Skeletal muscle tissue (tissue), 4 donors: ENCODE results near the gene AP1G2. TPM values are rescaled to one million over a fixed set of nuclear protein-coding genes. Genes with fewer than 3 reads are reported as not detected.

Source experiments
- H3K27ac ChIP-seq: one replicate; pipeline ENCODE4 v1.7.0; 2013; ENCODE audit warnings: mild to moderate bottlenecking, low read depth, low read length, inconsistent platforms
- H3K27me3 ChIP-seq, 3 donors: one replicate each; pipeline ENCODE4 v1.7.0; 2013; ENCODE audit warnings: low read length in 3 of 3; ENCODE audit not compliant: control insufficient read depth in 3 of 3, insufficient read depth in 3 of 3
- H3K36me3 ChIP-seq, 3 donors: one replicate each; pipeline ENCODE4 v1.7.0; 2013; ENCODE audit warnings: low read length in 3 of 3; ENCODE audit not compliant: control insufficient read depth in 3 of 3, insufficient read depth in 3 of 3
- H3K4me1 ChIP-seq, 3 donors: one replicate each; pipeline ENCODE4 v1.7.0; 2013; ENCODE audit warnings: low read length in 3 of 3, mild to moderate bottlenecking in 3 of 3; ENCODE audit not compliant: control insufficient read depth in 3 of 3, insufficient read depth in 3 of 3
- H3K4me3 ChIP-seq, 3 donors: one replicate each; pipeline ENCODE4 v1.7.0; 2013; ENCODE audit warnings: low read length in 3 of 3
- H3K9ac ChIP-seq, 3 donors: one replicate each; pipeline ENCODE4 v1.7.0; 2013; ENCODE audit warnings: low read length in 3 of 3, mild to moderate bottlenecking in 3 of 3, moderate library complexity in 2 of 3, low read depth in 1 of 3
- H3K9me3 ChIP-seq, 3 donors: one replicate each; pipeline ENCODE4 v1.7.0; 2013; ENCODE audit warnings: low read length in 3 of 3; ENCODE audit not compliant: control insufficient read depth in 3 of 3
- total RNA-seq: library from RNA; depleted of rRNA; stranded (reverse); fragments of >200 nt; gene quantifications from one replicate; pipeline ENCODE4 v1.2.3, GENCODE V29; 2014
- donor health status: Osteomylitis.

The AP1G2 gene, protein sequence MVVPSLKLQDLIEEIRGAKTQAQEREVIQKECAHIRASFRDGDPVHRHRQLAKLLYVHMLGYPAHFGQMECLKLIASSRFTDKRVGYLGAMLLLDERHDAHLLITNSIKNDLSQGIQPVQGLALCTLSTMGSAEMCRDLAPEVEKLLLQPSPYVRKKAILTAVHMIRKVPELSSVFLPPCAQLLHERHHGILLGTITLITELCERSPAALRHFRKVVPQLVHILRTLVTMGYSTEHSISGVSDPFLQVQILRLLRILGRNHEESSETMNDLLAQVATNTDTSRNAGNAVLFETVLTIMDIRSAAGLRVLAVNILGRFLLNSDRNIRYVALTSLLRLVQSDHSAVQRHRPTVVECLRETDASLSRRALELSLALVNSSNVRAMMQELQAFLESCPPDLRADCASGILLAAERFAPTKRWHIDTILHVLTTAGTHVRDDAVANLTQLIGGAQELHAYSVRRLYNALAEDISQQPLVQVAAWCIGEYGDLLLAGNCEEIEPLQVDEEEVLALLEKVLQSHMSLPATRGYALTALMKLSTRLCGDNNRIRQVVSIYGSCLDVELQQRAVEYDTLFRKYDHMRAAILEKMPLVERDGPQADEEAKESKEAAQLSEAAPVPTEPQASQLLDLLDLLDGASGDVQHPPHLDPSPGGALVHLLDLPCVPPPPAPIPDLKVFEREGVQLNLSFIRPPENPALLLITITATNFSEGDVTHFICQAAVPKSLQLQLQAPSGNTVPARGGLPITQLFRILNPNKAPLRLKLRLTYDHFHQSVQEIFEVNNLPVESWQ
- 8.4 TPM for total RNA-seq

DNA sequence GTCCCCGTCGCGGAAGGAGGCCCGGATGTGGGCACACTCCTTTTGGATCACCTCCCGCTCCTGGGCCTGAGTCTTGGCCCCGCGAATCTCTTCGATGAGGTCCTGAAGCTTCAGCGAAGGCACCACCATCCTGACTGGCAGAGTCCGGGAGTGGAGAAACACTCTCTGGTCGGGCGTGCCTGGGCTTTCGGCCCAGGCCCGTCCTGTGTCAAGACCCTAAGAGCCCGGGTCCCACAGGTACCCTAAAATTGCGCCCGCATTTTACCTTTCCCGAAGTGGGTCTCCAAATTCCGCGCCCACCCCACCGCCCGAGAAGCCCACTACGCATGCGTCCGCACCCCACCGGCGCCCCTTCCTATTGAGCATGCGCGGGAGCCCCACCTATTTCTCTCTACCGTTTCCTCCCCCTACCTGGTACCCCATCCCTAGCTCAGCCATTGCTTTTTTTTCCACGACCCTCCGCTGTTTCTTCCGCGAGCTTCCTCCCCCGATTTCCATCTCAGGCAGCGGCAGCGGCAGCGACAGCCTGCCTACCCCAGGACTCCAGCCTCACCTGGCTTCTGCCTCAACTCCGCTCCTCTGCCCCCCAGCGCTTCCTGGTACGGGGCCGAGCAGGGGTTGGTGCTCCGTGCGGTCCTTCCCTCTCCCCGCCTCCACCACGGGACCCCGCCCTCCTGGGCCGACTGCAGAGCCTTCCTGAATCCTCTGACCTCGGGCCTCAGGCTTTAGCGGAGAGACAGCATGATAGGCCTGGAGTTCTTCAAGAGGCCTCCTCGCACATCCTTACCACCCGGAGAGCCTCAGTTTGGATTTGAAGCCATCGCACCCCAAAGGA is at the start of gene AP1G2:
Gene AP1G2 (minus strand): TSS at position 606 of the 835 bp plus-strand sequence. CDS start 477 bp downstream, at position 129.
- Histone ChIP-seq H3K9me3 (no peaks in the 10 kb centered on the region), H3K4me3 (peak within 1 kb of the TSS; percentile 82 to 85 (median 83)), H3K27ac (peak within 1 kb of the TSS; percentile 25), H3K9ac (peak within 1 kb of the TSS; percentile 76 to 78 (median 77)), H3K27me3 (peaks cover 8 to 17% (median 16%) of the 10 kb centered on the region in 3 donors), H3K4me1 (peaks cover 5 to 20% (median 10%) of the 10 kb centered on the region in 3 donors), H3K36me3 (peaks cover 0 to 4% (median 3%) of the 10 kb centered on the region in 3 donors)

DNA sequence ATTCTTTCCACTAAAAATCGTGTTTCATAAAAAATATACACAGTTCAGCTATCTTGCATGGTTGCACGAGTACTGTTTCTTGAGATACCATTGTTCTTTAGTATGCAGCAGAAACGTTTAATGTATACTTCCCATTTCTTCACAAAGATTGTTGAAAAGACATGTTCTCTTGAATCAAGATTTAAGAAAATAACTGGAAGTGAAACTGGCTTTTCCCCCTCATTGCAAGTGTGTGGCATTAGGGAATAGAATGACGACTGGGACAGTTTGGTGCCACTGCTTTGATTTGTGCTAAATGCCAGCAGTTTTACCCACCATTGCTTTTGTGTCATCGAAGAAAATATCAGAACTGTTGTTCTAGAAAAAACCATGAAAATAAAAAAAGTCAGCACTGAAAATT is 48.3 kb upstream of the AP1G2 start:
- Histone ChIP-seq H3K27ac (no peak overlapping the region), H3K9ac (no peak overlapping the region), H3K27me3 (peaks cover 2 to 4% (median 3%) of the 10 kb centered on the region in 3 donors)

DNA sequence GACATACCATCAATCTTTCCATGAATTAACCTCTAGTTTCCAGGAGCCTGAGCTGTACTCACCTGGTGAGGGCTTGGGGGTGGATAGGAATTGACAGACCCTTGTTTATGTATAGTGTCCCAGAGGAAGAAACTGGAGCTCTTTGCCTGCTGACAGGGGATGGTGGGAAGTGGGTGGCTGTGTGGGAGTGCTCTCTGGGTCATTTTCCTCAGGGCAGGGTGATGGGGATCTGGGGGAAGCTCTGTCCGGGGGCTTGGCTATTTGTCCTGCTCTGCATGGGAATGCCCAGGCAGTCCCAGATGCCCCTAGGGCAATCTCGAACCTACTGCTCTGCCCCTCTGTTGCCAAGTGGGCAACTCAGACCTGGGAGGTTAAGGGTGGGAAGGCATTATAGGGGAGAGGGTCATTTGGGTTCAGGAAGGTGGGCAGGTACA is 46.8 kb upstream of the AP1G2 start:
- Histone ChIP-seq H3K27ac (no peak overlapping the region), H3K9me3 (no peaks in the 10 kb centered on the region)

More for the DNA sequence above, 48.3 kb upstream of the AP1G2 start:
- no peaks in the 10 kb centered on the region for H3K36me3 ChIP-seq
- H3K4me1 ChIP-seq: no peaks in the 10 kb centered on the region
- H3K4me3 ChIP-seq: no peak overlapping the region
- no peaks in the 10 kb centered on the region for H3K9me3 ChIP-seq

DNA sequence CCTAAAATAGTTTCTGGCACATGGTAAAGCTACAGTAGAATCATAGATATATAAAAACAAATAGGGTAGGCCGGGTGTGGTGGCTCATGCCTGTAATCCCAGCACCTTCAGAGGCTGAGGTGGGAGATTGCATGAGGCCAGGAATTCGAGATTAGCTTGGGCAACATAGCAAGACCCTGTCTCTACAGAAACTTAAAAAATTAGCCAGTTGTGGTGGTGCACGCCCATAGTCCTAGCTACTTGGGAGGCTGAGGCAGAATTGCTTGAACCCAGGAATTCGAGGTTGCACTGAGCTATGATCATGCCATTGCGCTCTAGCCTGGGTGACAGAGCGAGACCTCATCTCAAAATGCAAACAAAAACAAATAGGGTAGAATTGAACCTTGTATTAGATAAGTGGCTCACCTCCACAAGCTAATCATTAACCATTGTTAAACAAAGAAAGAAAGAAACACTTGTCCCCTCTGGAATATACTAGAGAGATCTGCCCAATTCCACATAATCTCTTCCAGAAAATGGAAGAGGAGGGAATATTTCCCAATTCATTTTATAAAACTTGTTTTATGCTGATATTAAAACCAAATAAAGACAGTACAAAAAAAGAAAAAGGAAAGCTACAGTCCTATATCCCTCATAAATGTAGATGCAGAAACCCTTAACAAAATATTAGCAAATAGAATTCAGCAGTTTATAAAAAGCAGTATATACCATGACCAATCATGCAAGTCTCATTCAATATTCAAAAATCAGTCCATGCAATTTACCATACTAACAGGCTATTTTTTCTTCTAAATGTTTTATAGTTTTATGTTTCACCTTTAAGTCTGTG is 45.9 kb upstream of the AP1G2 start:
- Histone ChIP-seq H3K36me3 (no peaks in the 10 kb centered on the region), H3K4me1 (no peaks in the 10 kb centered on the region), H3K9me3 (no peaks in the 10 kb centered on the region), H3K27ac (no peak overlapping the region), H3K9ac (no peak overlapping the region), H3K4me3 (no peak overlapping the region), H3K27me3 (peaks cover 3 to 4% (median 3%) of the 10 kb centered on the region in 3 donors)

More for the DNA sequence above, 46.8 kb upstream of the AP1G2 start:
- H3K27me3 ChIP-seq: peaks cover 3 to 4% (median 3%) of the 10 kb centered on the region in 3 donors
- no peaks in the 10 kb centered on the region for H3K36me3 ChIP-seq
- no peak overlapping the region for H3K9ac ChIP-seq
- H3K4me1 ChIP-seq: no peaks in the 10 kb centered on the region
- H3K4me3 ChIP-seq: no peak overlapping the region

DNA sequence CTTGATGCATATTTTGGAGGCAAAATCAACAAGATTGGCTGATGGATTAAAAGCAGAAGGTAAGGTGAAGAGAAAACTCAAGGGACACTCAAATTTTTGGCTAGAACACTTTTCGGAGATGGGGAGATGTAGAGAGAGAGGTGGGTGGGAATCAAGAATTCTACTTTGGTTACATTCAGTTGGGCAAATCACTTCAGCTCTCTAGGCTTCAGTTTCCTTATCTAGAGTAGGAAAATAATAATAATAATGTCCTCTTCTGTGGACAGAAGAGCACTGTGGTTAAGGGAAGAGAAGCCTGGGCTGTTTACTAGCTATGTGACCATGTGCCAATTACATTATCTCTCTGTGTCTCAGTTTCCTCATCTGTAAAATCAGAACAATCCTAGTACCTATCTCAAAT is 45.2 kb upstream of the AP1G2 start:
- no peak overlapping the region for H3K27ac ChIP-seq
- no peak overlapping the region for H3K4me3 ChIP-seq
- H3K27me3 ChIP-seq: peaks cover 3 to 4% (median 3%) of the 10 kb centered on the region in 3 donors
- H3K36me3 ChIP-seq: no peaks in the 10 kb centered on the region
- H3K9ac ChIP-seq: no peak overlapping the region
- H3K4me1 ChIP-seq: no peaks in the 10 kb centered on the region
- H3K9me3 ChIP-seq: no peaks in the 10 kb centered on the region

DNA sequence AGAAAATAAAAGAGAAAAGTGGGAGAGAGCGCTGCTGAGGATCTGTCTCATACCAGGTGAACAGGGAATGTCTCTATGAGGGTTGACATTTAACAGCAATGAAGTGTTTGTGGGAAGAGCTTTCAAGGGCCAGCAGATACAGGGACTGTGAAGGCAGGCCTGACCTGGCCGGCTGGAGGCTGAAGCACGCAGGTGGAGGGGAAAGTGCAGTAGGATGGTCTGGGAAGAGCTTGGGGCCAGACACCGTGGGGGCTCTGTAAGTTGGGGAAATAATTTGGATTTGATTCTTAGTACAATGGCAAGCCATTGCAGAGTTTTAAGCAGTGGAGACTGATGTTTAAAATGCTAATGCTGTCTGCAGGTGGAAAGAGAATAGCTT is 44.8 kb upstream of the AP1G2 start:
- no peaks in the 10 kb centered on the region for H3K36me3 ChIP-seq
- H3K27ac ChIP-seq: no peak overlapping the region
- H3K4me3 ChIP-seq: no peak overlapping the region
- peaks cover 3 to 4% (median 3%) of the 10 kb centered on the region in 3 donors for H3K27me3 ChIP-seq
- no peaks in the 10 kb centered on the region for H3K4me1 ChIP-seq
- no peak overlapping the region for H3K9ac ChIP-seq
- H3K9me3 ChIP-seq: no peaks in the 10 kb centered on the region

DNA sequence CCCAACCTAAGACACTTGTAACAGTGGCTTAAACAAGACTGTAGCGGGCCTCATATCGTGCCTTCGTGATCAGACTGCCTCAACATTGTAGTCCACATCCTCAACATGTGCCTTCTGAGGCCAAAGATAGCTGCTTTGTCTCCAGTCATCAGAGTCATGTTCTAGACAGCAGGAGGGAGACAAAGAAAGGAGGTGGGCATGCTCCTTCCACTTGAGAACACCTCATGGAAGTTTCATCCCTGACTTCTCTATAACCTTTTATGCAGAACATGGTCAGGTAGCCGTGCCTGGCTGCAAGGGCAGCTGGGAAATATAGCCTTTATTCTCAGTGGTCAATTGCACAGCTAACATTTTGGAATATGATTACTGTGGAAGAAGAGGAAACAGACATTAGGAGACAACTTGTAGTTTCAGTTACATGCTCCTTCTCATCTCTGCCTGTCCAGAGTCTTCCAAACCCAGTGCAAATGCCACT is 43.3 kb upstream of the AP1G2 start:
- Histone ChIP-seq H3K27me3 (peaks cover 3 to 4% (median 3%) of the 10 kb centered on the region in 3 donors), H3K9me3 (no peaks in the 10 kb centered on the region), H3K9ac (no peak overlapping the region), H3K4me1 (peaks cover 0 to 1% (median under 1%) of the 10 kb centered on the region in 3 donors), H3K4me3 (no peak overlapping the region), H3K36me3 (no peaks in the 10 kb centered on the region), H3K27ac (no peak overlapping the region)

DNA sequence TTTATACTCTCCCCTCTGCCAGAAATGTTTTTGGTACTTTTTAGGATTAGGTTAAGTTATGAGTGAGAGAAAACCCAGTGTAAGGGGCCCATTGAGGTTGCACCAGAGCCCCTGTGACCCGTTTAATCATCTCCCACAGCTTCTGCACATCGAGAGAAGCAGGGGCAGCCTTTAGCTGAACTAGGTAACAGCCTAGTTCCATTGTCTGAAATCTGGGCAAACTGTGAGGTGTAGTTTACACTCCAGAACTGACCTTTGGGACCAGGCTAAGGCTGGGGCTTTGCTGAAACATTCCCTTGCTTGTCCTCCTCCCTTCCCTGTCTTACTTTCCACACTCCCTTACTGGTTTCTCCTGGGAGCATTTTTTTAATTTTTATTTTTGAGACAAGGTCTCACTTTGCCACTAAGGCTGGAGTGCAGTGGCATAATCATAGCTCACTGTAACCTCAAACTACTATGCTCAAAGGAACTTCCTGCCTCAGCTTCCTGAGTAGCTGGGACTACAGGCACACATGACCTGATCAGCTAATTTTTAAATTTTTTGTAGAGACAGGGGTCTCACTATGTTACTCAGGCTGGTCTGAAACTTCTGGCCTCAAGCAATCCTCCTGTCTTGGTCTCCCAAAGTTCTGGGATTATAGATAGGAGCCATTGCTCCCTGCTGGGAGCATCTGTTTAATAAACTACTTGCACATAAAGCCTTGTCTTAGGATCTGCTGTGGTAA is 42.7 kb upstream of the AP1G2 start:
- H3K9ac ChIP-seq: no peak overlapping the region
- no peaks in the 10 kb centered on the region for H3K36me3 ChIP-seq
- H3K27ac ChIP-seq: no peak overlapping the region
- no peaks in the 10 kb centered on the region for H3K9me3 ChIP-seq
- peaks cover 3 to 4% (median 3%) of the 10 kb centered on the region in 3 donors for H3K4me1 ChIP-seq
- H3K4me3 ChIP-seq: no peak overlapping the region
- H3K27me3 ChIP-seq: peaks cover 3 to 4% (median 3%) of the 10 kb centered on the region in 3 donors
